Vagina (tissue), 2 donors: ENCODE data around the gene ATOH7. TPM values are rescaled to one million over a fixed set of nuclear protein-coding genes. Genes with fewer than 3 reads are reported as not detected.

Experiments
- DNase-seq, 2 donors: peaks; one replicate each; pipeline ENCODE4 v3.0.0-alpha.2; 2017; ENCODE audit errors: extremely low spot score in 2 of 2
- H3K27ac ChIP-seq: fragments of 200-600 bp; sonication (generic); one replicate; pipeline ENCODE4 v1.5.1; 2019
- H3K27me3 ChIP-seq: fragments of 200-600 bp; sonication (generic); one replicate; pipeline ENCODE4 v1.5.1; 2019
- H3K36me3 ChIP-seq, 2 donors: fragments of 200-600 bp; sonication (generic); one replicate each; pipeline ENCODE4 v1.5.1; 2017 to 2019
- H3K4me1 ChIP-seq: fragments of 200-600 bp; sonication (generic); one replicate; pipeline ENCODE4 v1.5.1; 2019
- H3K4me3 ChIP-seq, 2 donors: fragments of 200-600 bp; sonication (generic); 1 replicate in 1 of 2; 2 replicates in 1 of 2; pipeline ENCODE4 v1.5.1; 2016 to 2019
- H3K9me3 ChIP-seq: fragments of 200-600 bp; sonication (generic); one replicate; pipeline ENCODE4 v1.5.1; 2019
- CTCF ChIP-seq, 3 experiments: fragments of 450-650 bp in 2 of 3; fragments of 200-600 bp in 1 of 3; sonication (generic) in 1 of 3; IDR thresholded peaks; one replicate each; pipeline ENCODE4 v1.5.1; 2017 to 2019; ENCODE audit warnings: antibody characterized with exemption in 3 of 3, mild to moderate bottlenecking in 2 of 3, moderate library complexity in 2 of 3
- POLR2A ChIP-seq, 2 donors: fragments of 450-650 bp; IDR thresholded peaks; one replicate each; pipeline ENCODE4 v1.6.1; 2017; ENCODE audit warnings: antibody characterized with exemption in 2 of 2, mild to moderate bottlenecking in 2 of 2, moderate library complexity in 2 of 2
- POLR2AphosphoS5 ChIP-seq, 2 donors: sonication (generic); formaldehyde crosslinking; IDR thresholded peaks; one replicate each; pipeline ENCODE4 v1.9.0; 2017; ENCODE audit warnings: antibody characterized with exemption in 2 of 2, mild to moderate bottlenecking in 2 of 2, low read depth in 1 of 2; ENCODE audit not compliant: insufficient read depth in 1 of 2
- intact Hi-C: fragments of 100-400 bp; cut with DNase I; formaldehyde crosslinking; loops from one replicate; pipeline ENCODE4 v1.15.1; 2023
- total RNA-seq: library from RNA; depleted of rRNA; stranded (reverse); fragments of >200 nt; gene quantifications from one replicate; pipeline ENCODE4 v1.2.3, GENCODE V29; 2016

ATOH7 gene
- total RNA-seq, 1 donor from 2014 or later, result not detected

DNA sequence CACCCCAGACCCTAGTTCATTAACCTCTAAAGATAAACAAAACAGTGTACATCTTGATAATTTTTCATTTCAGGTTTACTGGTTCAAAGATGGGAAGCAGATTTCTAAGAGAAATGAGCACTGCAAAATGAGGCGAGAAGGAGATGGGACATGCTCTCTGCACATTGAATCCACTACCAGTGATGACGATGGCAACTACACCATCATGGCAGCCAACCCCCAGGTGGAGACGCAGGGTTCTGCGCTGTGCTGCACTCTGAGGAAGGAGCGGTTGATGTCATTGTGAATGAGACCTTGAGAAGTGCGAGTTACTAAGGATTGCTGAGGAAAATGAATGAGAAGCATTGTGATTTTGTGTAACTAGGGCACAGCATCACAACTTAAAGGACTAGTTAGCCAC, 37.6 kb downstream of the ATOH7 start:
- no peaks in the 10 kb centered on the region for H3K4me1 ChIP-seq
- no peaks in the 10 kb centered on the region for H3K36me3 ChIP-seq
- H3K27ac ChIP-seq, result no peak overlapping the region
- intact Hi-C loops, result no loop called here
- no peaks in the 10 kb centered on the region for H3K27me3 ChIP-seq
- DNase-seq, result no peak
- TF ChIP-seq POLR2AphosphoS5 (IDR thresholded peaks at IDR 0.05; ENCODE audit: insufficient read depth in 1 of 2, low read depth in 1 of 2) (no peak), POLR2A (IDR thresholded peaks at IDR 0.05) (no peak), CTCF (IDR thresholded peaks at IDR 0.05) (no peak)
- no peak overlapping the region for H3K4me3 ChIP-seq
- no peaks in the 10 kb centered on the region for H3K9me3 ChIP-seq

GRCh38 chr10:68192113-68192512, 39.8 kb downstream of the ATOH7 start:
- H3K27ac ChIP-seq, result no peak overlapping the region
- H3K4me1 ChIP-seq, result no peaks in the 10 kb centered on the region
- H3K9me3 ChIP-seq, result no peaks in the 10 kb centered on the region
- TF ChIP-seq CTCF (IDR thresholded peaks at IDR 0.05) (no peak), POLR2AphosphoS5 (IDR thresholded peaks at IDR 0.05; ENCODE audit: insufficient read depth in 1 of 2, low read depth in 1 of 2) (no peak), POLR2A (IDR thresholded peaks at IDR 0.05) (no peak)
- intact Hi-C loops, result no loop called here
- H3K36me3 ChIP-seq, result no peaks in the 10 kb centered on the region
- DNase-seq, result no peak
- no peaks in the 10 kb centered on the region for H3K27me3 ChIP-seq
- H3K4me3 ChIP-seq, result no peak overlapping the region

DNA sequence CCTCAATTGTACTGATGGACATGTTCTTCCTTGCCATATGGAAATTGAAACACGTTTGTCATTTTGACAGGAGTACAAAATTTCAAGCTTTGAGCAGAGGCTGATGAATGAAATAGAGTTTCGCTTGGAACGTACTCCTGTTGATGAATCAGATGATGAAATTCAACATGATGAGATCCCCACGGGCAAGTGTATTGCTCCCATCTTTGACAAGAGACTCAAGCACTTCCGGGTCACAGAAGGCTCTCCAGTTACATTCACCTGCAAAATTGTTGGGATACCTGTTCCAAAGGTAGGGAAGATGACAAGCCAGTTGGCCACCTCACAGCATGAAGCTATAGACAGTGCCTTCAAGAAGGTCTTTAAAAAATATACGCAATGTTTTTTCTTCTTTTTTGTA, 43.1 kb downstream of the ATOH7 start:
- Histone ChIP-seq H3K27me3 (no peaks in the 10 kb centered on the region), H3K27ac (no peak overlapping the region), H3K9me3 (no peaks in the 10 kb centered on the region), H3K4me3 (no peak overlapping the region), H3K4me1 (no peaks in the 10 kb centered on the region), H3K36me3 (no peaks in the 10 kb centered on the region)
- DNase-seq, result no peak
- TF ChIP-seq POLR2AphosphoS5 (IDR thresholded peaks at IDR 0.05; ENCODE audit: insufficient read depth in 1 of 2, low read depth in 1 of 2) (no peak), CTCF (IDR thresholded peaks at IDR 0.05) (no peak), POLR2A (IDR thresholded peaks at IDR 0.05) (no peak)
- intact Hi-C loops, result no loop called here

DNA sequence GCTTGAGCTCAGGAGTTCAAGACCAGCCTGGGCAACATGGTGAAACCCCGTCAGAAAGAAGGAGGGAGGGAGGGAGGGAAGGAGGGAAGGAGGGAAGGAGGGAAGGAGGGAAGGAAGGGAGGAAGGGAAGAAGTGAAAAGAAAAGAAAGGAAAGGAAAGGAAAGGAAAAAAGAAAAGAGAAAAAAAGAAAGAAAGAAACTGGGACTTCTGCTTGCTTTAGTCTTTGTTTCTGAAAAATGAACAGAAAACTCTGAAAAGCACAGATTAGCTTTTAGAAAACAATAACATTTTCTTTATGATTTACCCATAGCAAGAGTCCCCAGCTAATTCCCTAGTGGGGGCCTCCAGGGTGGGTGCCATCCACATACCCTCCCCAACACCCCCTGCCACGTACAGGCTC, 46.8 kb downstream of the ATOH7 start:
- H3K27me3 ChIP-seq, result no peaks in the 10 kb centered on the region
- no peaks in the 10 kb centered on the region for H3K36me3 ChIP-seq
- intact Hi-C loops, result no loop called here
- no peak overlapping the region for H3K4me3 ChIP-seq
- no peaks in the 10 kb centered on the region for H3K9me3 ChIP-seq
- no peak for DNase-seq
- TF ChIP-seq POLR2AphosphoS5 (IDR thresholded peaks at IDR 0.05; ENCODE audit: insufficient read depth in 1 of 2, low read depth in 1 of 2) (no peak), CTCF (IDR thresholded peaks at IDR 0.05) (no peak), POLR2A (IDR thresholded peaks at IDR 0.05) (no peak)
- H3K4me1 ChIP-seq, result no peaks in the 10 kb centered on the region
- no peak overlapping the region for H3K27ac ChIP-seq

- Histone ChIP-seq H3K4me3 (no peak overlapping the region), H3K4me1 (no peaks in the 10 kb centered on the region), H3K27me3 (no peaks in the 10 kb centered on the region), H3K27ac (no peak overlapping the region), H3K36me3 (no peaks in the 10 kb centered on the region), H3K9me3 (no peaks in the 10 kb centered on the region)
- DNase-seq, result no peak
- intact Hi-C loops, result no loop called here
- TF ChIP-seq POLR2AphosphoS5 (IDR thresholded peaks at IDR 0.05; ENCODE audit: insufficient read depth in 1 of 2, low read depth in 1 of 2) (no peak), POLR2A (IDR thresholded peaks at IDR 0.05) (no peak), CTCF (IDR thresholded peaks at IDR 0.05) (no peak)
Observed at GRCh38 chr10:68184546-68184945, 47.4 kb downstream of the ATOH7 start.

Other genes with a start within 250 kb of the ATOH7 start
- gene HERC4, start 156.8 kb downstream of the ATOH7 start, total RNA-seq, result 47.9 TPM
- gene MYPN, start 122.6 kb downstream of the ATOH7 start, total RNA-seq, result not detected
- gene HNRNPH3, start 100.0 kb upstream of the ATOH7 start, total RNA-seq, result 90.4 TPM
- gene PBLD, start 100.8 kb upstream of the ATOH7 start, total RNA-seq, result 1.2 TPM
- 24.8 TPM for gene RUFY2, start 175.2 kb upstream of the ATOH7 start, total RNA-seq
- gene DNA2, start 239.9 kb upstream of the ATOH7 start, total RNA-seq, result 3.7 TPM